ENCODE results near the gene RNF13. TPM values are rescaled to one million over a fixed set of nuclear protein-coding genes. Genes with fewer than 3 reads are reported as not detected.

RNF13 gene
- total RNA-seq, 1 donor from 2014 or later, result 66.0 TPM

- no peak for TF ChIP-seq POLR2A (IDR thresholded peaks at IDR 0.05)
- no peak for TF ChIP-seq CTCF (IDR thresholded peaks at IDR 0.05)
- Histone ChIP-seq H3K4me3 (peak overlapping the region; percentile 91 to 95), H3K36me3 (no peaks in the 10 kb centered on the region), H3K27me3 (no peaks in the 10 kb centered on the region), H3K27ac (peak overlapping the region; percentile 94), H3K4me1 (peaks cover 30% of the 10 kb centered on the region), H3K9me3 (no peaks in the 10 kb centered on the region)
- DNase-seq (ENCODE audit: extremely low spot score in 2 of 2), result no peak
- intact Hi-C loops (cut with DNase I), result no loop called here
Measured at GRCh38 chr3:149969110-149969939, 156.3 kb downstream of the RNF13 start.

GRCh38 chr3:149969940-149970715 lies 157.1 kb downstream of the RNF13 start:
- TF ChIP-seq CTCF (IDR thresholded peaks at IDR 0.05), result no peak
- TF ChIP-seq POLR2A (IDR thresholded peaks at IDR 0.05), result no peak
- TF ChIP-seq POLR2AphosphoS5 (IDR thresholded peaks at IDR 0.05; ENCODE audit: insufficient read depth in 1 of 2, low read depth in 1 of 2), result no peak
- intact Hi-C loops (cut with DNase I), result loop anchor here (10.0 kb wide), 1 partner anchor 435 kb away; the partner anchor contains the start of gene TSC22D2

GRCh38 chr3:149970716-149971402 lies 157.8 kb downstream of the RNF13 start, which contains the start of gene PFN2:
TSS of gene PFN2 (minus strand) at chr3:149970895. CDS start at chr3:149970856, 39 bp downstream.
- Histone ChIP-seq H3K4me1 (peaks cover 20% of the 10 kb centered on the region), H3K27ac (peak within 1 kb of the TSS; percentile 94), H3K36me3 (no peaks in the 10 kb centered on the region), H3K4me3 (peak within 1 kb of the TSS; percentile 91 to 95), H3K27me3 (no peaks in the 10 kb centered on the region), H3K9me3 (no peaks in the 10 kb centered on the region)
- intact Hi-C loops (cut with DNase I), result loop anchor here (10.0 kb wide), 1 partner anchor 434 kb away; the partner anchor contains the start of gene TSC22D2
- DNase-seq (ENCODE audit: extremely low spot score in 2 of 2), result no peak
- TF ChIP-seq POLR2A (IDR thresholded peaks at IDR 0.05) (no peak), CTCF (IDR thresholded peaks at IDR 0.05) (no peak), POLR2AphosphoS5 (IDR thresholded peaks at IDR 0.05; ENCODE audit: insufficient read depth in 1 of 2, low read depth in 1 of 2) (peak in 1 of 2 donors; percentile 25)

More at GRCh38 chr3:149969940-149970715, 157.1 kb downstream of the RNF13 start:
- no peaks in the 10 kb centered on the region for H3K36me3 ChIP-seq
- peak overlapping the region; percentile 94 for H3K27ac ChIP-seq
- DNase-seq (ENCODE audit: extremely low spot score in 2 of 2), result peak in 1 of 2 donors; percentile 91
- peak overlapping the region; percentile 91 to 95 for H3K4me3 ChIP-seq
- no peaks in the 10 kb centered on the region for H3K9me3 ChIP-seq
- peaks cover 22% of the 10 kb centered on the region for H3K4me1 ChIP-seq
- H3K27me3 ChIP-seq, result no peaks in the 10 kb centered on the region

- H3K9me3 ChIP-seq, result no peaks in the 10 kb centered on the region
- peaks cover 20% of the 10 kb centered on the region for H3K4me1 ChIP-seq
- no peaks in the 10 kb centered on the region for H3K36me3 ChIP-seq
- peak overlapping the region; percentile 91 to 95 for H3K4me3 ChIP-seq
- intact Hi-C loops (cut with DNase I), result loop anchor here (10.0 kb wide), 1 partner anchor 433 kb away; the partner anchor contains the start of gene TSC22D2
- peak overlapping the region; percentile 94 for H3K27ac ChIP-seq
- peak in 1 of 2 donors; percentile 90 for DNase-seq (ENCODE audit: extremely low spot score in 2 of 2)
- TF ChIP-seq POLR2A (IDR thresholded peaks at IDR 0.05) (no peak), POLR2AphosphoS5 (IDR thresholded peaks at IDR 0.05; ENCODE audit: insufficient read depth in 1 of 2, low read depth in 1 of 2) (no peak), CTCF (IDR thresholded peaks at IDR 0.05) (no peak)
- no peaks in the 10 kb centered on the region for H3K27me3 ChIP-seq
Measured at GRCh38 chr3:149971403-149972075, 158.5 kb downstream of the RNF13 start.

All from vagina (tissue), 2 donors.